GM18861 (cell line): Measurements from ENCODE around the gene ARHGAP26.
A peak's percentile ranks its signal among the peaks of the same experiment; 100 is the strongest.

Experiments used
- ATAC-seq: cut with Tn5 transposase; IDR thresholded peaks from one replicate; pipeline ENCODE4 v1.9.1; 2021; ENCODE audit not compliant: unreplicated experiment

ARHGAP26 gene

DNA sequence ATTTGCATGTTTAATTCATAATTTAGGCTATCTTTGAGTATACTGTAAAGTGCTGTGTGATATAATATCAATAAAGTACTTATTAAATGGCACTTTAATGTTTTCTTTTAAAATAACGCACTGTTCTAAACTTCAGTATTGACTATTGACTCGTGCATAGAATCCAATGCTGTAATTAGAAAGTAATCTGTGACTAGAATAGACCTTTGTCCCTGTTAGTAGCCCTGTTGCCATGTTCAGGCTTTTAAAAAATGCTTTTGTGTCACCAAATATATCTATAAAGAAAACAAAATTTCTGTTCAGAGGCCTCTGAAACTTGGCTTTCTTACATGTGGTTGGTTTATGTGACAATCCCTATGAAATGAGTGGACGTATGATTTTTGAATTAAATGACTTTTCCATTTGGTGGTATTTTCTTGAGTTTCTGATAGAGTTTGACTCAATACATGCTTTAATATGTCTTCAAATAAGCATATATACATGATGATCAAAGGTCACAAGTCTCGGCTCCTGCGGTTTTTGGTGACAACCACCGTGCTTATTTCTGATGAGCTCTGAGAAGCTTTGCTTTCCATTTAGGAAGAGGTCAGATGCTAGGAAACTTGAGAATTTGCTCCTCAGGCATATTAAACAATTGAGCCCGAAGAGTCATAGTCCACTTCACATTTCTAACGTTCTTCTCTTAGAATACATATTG is 458.6 kb downstream of the ARHGAP26 start:
- ATAC-seq, result no peak

DNA sequence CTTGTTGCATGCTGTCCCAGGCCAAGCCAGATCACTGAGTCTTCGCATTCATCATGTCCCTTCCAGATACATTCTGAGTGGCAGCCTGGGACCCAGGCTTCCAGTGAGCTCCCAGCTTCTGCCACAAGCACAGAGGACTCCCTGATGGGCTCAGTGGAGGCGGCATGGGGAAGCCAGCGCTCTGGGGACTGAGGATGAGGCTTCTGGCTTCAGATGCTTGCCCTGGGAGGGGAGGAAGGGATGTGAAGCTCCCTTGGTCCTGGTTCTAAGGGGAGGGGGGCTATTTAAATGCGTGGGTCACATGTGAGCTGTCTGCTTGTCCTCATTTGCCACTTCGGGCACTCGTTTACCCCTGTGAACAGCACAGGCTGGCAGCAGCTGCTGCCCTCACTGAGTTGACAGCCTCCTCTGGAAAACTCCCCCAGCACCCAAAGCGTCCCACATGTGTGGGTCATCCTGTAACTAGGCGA is 459.3 kb downstream of the ARHGAP26 start:
- peak; percentile 26 for ATAC-seq

DNA sequence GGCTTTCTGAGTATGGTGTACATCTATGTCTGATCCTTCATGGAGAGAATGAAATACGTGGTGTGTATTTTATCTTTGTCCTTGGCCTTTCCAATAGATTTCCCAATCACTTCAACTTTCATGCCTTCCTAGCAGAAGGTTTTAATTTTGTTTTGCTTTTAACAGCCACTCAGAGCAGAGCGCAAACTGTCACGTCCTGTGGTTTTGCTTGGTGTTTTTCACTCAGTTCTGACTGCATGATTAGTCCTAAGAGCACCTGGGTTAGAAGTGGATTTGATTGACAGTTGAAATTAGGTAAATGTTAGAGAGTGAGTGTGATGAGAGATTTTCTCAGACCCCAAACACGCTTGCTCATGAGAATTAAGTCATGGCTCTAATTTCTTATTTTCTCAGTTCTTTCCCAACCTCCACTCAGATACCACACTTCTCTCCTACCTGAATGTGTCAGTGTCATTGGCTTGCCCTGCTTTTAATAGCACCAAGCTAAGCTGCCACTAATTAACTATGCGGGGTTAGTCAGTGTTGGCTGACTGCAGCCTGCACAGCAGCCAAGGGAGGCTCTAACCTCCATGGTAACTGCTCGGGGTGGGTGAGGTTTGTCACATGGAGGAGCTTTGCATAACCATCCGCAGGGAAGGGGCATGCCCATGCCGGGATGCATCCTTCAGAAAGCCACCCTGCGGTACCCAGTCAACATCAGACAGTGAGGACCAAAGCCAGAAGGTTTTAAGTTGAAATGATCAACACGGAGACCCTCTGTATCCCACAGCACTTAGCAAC is 459.9 kb downstream of the ARHGAP26 start:
- peak; percentile 80 for ATAC-seq

DNA sequence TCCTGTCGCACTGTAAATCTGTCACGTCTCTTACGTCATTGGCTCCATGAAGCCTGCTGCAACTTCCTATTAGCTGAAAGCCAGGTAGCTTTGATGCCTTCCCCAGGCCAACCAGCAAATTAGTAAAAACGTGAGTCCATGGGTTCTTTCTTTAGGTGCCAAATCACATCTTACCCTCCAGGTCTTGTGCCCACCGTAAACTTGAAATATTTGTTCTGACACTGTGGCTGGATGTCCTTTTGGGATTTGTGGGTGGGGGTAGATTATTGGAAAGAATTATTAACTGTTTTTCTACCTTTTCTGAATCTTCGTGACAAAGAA is 460.5 kb downstream of the ARHGAP26 start:
- no peak for ATAC-seq

DNA sequence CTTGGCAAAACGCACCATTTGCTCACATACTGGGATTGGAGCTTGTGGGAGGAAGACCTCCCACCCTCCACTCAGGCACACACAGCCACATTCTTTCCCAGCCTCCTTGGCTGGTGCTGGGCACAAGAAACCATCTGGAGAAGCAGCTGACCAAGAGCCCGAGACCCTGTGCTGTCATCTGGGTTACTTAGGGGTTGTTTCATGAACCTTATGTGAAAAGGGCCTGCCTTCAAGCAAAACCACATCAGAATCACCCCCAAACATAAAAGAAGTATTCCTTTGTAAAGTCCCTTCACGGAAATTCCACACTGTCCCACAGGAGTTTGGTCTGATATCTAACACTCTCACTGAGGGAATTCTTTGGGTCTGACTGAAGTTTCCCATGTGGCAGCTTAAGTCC is 461.2 kb downstream of the ARHGAP26 start:
- no peak for ATAC-seq

DNA sequence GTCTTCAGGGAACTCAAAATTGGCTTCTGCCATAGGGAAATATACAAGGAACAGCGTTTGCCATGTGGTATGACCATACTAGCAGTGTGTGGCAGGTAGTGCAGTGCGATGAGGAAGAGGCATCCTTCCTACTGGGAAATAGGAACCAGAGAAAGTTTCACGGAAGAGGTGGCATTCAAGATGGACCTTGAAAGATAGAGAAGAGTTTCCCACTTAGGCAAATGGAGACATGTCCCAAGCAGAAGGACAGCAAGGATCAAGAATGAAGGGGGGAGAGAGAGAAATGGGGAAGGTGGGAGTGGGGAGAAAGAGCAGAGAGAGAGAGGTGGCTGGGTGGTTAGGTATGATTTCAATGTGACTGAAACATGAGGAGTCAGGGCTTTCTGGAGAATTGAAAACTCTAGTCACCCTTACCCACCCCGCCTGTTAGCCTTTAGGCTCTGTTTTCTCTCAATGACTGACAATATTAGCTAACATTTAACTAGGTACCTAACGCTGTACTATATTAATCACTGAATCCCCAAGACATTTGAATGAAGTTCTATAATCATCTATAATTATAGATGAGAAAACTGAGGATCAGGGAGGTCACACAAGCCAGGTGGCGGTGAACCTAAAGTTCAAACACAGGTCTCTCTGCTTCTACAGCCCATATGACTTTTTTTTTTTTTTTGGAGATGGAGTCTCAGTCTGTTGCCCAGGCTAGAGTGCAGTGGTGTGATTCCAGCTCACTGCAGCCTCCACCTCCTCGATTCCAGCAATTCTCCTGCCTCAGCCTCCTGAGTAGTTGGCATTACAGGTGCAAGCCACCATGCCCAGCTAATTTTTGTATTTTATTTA is 462.0 kb downstream of the ARHGAP26 start:
- ATAC-seq, result peak; percentile 44

DNA sequence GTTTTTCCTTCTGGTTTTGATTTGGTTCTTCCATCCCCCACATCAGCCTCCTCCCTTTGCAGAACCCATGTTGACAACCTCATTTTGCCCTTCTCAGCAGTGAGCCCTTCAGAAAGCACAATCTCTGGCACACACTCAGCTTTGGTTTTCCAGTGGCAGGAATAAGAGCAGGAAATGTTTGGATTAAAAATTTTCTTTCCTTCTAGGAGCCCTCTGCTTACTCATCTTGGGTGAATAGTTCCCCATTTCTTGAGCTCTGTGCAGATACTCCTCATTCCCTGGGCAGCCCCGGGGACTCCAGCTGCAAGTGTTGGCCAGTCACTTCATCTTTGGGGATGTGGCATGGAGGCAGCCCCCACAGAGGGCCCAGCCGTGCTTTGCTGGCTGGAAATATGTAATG is 462.9 kb downstream of the ARHGAP26 start:
- no peak for ATAC-seq

DNA sequence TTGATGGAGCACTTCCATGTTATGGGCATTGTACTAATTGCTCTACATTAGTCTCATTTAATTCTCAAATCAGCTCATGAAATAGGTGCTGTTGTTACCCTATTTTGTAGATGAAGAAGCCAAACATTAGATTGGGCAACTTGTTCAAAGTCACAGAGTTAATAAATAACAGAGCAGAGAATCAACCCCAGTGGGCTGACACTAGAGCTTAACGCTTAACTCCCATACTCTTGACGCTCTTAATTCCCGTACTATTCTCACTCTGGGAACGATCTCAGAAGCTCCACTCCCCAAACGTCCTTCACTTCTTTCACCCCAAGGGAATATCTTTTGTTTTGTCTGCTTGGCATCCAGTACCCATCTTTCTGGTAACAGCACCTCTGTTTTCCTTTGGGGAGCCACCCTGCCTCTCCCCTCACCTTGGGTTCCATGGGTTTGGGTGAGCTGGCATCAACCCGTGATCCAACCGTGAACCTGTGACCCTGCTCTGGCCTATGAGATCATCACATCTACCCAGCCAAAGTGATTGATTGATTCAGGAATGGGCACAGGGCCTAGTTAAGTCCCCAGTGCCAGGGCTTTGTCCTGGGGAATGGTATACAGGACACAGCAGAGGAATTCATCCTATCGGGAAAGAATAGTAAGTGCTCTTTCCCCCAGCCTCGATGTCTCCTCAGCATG is 464.1 kb downstream of the ARHGAP26 start:
- no peak for ATAC-seq

DNA sequence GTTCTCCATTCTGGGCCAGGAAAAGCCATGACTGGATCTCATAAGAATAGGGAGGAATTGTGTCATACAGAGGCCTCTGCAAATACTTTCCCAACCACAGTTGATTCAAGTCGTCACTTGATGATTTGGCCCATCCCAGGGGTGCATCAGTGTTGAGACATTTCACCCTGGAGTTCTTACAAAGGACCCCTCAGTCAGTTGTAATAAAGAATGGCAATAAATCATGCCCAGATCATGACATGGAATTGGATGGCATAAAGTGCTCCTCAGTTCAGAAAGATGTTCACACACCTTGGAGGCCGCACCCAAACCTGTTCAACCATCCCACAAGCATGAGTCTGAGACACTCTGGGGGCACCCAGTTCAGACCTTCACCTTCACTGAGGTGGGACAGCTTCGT is 465.2 kb downstream of the ARHGAP26 start:
- ATAC-seq, result no peak

DNA sequence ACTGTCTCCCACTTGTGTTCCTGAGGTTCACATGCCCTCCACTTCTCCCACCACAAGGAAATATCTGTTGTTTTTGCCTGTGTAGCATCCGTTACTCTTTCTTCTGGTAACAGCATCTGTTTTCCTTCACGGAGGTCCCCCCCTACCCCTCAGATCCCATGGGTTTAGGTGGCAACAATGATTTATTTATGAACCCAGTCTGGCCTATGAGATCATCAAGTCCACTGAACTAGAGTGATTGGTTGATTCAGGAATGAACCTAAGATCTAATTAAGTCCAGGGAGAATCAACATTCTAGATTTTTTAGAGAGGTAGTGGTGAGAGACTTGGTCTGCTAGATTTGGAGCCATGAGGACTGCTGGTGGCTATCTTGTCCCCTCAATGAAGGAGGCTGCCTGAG is 466.5 kb downstream of the ARHGAP26 start:
- ATAC-seq, result no peak

DNA sequence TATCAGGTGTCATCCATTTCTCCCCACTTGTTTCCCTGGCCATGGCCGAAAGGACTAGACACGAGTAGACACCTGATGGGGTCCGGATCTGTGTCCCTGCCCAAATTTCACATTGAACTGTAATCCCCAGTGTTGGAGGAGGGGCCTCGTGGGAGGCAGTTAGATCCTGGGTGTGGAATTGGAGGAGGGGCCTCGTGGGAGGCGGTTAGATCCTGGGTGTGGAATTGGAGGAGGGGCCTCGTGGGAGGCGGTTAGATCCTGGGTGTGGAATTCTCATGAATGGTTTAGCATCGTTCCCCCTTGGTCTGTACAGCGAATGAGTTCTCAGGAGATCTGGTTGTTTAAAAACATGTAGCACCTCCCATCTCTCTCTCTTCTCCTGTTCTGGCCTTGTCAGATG is 467.5 kb downstream of the ARHGAP26 start:
- no peak for ATAC-seq

DNA sequence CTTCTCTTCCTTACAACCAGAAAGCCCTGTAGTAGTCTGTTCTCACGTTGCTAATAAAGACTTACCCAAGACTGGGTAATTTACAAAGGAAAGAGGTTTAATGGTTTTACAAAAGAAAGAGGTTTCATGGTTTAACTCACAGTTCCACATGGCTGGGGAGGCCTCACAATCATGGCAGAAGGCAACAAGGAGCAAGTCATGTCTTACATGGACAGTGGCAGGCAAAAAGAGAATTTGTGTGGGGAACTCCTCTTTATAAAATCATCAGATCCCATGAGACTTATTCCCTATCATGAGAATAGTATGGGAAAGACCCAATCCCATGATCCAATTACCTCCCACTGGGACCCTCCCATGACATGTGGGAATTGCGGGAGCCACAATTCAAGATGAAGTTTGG is 468.4 kb downstream of the ARHGAP26 start:
- no peak for ATAC-seq

DNA sequence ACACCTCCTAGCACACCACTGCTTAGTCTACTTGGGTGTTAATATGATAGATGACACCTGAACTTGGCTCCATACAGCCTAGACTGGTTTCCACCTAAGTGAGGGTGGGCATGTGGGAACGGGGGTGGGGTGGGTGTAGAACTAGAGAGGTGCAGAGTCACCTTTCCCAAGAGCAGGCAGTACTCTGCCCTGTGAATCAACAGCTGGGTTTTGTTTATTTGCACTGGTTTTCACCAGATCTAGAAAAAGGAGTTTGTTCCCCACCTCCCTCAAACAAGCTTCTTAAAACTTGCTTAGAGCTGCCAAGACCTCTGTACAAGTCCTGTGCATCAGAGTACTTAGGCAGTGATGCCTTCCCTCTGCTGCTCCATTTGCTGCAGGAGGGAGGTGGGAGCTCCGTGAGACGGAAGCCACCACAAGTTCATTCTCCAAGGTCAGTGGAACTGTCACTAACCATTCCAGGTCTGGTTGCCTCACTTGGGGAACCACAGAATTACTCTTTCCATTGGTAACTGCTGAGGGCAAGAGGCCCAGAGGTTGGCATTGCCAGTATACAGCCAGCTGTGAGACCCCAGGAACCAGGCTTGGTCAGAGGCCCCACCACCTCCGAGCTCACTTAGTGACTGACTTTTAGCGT is 469.8 kb downstream of the ARHGAP26 start:
- ATAC-seq, result no peak

DNA sequence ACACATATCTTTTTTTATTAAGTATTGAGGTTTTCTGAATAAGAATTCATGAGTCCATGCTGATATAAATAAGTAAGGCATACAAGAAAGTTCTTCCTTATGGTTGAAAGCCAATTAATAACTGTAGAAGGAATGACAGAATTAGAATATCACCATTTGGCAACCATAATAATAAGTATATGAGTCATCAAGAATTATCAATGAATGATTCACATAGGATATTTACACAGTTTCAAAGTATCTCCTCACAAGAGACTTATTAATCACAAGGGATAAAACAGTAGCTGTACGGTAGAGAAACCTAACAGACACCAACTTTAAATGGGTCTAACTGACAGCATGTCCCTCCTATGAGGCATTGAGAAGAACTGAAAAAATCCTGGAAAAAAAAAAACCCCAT is 471.7 kb downstream of the ARHGAP26 start:
- no peak for ATAC-seq

DNA sequence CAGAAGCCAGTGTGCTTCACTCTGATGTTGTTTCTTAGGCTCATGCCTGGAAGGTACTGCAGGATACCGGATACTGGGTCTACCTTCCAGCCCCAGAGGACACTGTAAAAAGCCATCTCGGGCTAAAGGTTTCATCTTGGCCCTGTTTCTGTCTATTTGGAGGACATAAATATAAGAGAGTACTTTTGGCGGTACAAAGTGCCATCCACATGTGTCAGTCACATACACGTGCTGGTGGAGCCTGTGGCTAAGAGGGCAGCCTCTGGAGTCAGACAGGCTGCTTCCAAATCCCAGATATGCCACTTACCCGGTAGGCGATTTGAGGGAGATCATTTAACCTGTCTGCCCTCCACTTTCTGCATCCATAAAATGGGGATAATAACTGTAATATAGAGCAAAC is 472.9 kb downstream of the ARHGAP26 start:
- ATAC-seq, result no peak

DNA sequence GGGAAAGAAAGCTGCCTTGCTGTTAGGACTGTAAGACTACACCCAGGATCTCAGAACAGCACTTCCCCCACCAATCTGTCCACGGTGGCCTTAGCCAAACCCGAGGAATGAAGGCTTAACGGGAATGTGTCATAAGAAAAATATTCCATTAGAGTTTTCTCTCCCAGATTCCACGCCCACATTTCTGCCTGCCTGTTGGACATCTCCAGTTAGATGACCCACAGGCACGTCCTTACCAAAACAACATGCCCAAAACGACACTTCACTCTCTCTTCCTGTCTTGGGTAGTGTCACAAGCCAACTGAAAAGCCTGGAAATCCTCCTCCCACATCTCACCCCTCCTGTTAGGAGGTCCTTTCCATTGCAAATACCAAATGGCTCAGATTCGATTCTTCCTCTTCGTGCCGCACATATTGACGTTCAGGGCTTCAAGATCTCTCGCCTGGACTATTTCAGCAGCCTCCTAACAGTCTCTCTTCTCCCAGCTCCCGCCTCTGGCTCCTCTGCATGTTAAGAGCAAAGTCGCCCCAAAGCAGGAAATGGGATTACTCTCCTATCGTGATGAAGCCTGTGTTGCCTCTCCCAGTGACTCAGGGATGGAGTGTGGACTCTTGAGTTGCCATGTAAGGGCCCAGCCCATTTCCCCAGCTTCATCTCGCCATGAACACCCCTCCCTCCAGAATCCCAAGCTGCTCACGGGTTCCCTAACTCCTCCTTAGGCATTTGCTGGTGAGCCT is 474.0 kb downstream of the ARHGAP26 start:
- no peak for ATAC-seq

DNA sequence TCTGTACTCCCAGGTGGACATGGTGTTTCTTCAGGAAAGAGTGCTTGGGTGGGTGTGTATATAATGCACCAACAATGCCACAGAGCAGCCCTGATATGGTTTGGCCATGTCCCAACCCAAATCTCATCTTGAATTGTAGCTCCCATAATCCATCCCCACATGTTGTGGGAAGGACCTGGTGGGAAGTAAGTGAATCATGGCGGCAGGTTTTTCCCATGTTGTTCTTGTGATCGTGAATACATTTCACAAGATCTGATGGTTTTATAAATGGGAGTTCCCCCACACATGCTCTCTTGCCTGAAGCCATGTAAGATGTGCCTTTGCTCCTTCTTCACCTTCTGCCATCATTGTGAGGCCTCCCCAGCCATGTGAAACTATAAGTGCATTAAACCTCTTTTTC is 474.8 kb downstream of the ARHGAP26 start:
- ATAC-seq, result no peak

DNA sequence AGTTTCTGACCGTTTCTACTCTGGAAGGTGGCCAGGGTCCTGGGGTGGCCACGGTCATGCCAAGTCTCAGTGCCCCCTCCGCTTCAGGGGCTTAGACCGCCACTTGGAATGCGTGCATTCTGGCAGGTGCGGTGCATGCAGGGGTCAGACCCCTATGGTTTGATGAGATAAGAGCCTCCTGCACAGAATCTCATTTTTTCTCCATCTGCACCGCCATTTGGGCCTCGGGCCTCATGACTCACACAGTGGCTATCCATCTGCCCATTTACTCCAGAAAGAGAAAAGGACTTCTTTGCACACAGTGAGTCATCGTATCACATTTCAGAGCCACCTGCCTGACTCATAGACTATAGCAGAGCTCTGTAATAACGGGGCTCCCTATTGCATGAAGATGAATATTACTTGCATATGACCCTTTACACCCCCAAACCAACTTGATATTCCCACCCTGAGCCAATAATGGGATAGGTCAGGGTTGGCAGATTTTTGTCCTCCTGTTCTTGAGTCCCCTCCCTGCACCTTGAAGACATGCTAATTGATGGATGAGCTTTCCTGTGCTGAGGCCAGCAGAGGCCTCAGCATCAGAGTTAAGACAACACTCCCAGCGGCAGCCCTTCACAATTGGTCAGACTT is 475.9 kb downstream of the ARHGAP26 start:
- no peak for ATAC-seq

DNA sequence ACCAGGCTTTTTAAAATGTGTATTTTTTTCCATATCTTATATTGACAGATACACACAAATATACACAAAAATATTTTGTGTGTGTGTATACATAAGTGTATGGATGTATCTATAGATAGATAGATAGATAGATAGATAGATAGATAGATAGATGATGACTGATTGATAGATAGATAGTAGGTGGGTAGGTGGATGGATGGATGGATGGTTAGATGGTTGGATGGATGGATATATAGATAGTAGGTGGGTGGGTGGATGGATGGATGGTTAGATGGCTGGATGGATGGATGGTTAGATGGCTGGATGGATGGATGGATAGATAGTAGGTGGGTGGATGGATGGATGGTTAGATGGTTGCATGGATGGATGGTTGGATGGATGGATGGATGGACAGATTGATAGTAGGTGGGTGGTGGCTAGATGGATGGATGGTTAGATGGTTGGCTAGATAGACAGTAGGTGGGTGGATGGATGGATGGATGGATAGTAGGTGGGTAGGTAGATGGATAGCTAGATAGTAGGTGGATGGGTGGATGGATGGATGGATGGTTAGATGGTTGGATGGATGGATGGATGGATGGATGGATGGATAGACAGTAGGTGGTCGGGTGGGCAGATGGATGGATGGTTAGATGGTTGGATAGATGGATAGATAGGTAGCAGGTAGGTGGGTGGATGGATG is 477.1 kb downstream of the ARHGAP26 start:
- ATAC-seq, result no peak
